ENCODE data around the gene TCAP.

GRCh38 chr17:39627712-39628516, 37.2 kb upstream of the TCAP start:
- TF ChIP-seq, protein P1, sequence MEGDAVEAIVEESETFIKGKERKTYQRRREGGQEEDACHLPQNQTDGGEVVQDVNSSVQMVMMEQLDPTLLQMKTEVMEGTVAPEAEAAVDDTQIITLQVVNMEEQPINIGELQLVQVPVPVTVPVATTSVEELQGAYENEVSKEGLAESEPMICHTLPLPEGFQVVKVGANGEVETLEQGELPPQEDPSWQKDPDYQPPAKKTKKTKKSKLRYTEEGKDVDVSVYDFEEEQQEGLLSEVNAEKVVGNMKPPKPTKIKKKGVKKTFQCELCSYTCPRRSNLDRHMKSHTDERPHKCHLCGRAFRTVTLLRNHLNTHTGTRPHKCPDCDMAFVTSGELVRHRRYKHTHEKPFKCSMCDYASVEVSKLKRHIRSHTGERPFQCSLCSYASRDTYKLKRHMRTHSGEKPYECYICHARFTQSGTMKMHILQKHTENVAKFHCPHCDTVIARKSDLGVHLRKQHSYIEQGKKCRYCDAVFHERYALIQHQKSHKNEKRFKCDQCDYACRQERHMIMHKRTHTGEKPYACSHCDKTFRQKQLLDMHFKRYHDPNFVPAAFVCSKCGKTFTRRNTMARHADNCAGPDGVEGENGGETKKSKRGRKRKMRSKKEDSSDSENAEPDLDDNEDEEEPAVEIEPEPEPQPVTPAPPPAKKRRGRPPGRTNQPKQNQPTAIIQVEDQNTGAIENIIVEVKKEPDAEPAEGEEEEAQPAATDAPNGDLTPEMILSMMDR (IDR thresholded peaks at IDR 0.05; ENCODE audit: low read depth, low read length): no peak
- TF ChIP-seq EZH2phosphoT487 (IDR thresholded peaks at IDR 0.05; ENCODE audit: low read depth): no peak

Data from OCI-LY3 (cell line).